ENCODE measurements around the gene C2orf49.

DNA sequence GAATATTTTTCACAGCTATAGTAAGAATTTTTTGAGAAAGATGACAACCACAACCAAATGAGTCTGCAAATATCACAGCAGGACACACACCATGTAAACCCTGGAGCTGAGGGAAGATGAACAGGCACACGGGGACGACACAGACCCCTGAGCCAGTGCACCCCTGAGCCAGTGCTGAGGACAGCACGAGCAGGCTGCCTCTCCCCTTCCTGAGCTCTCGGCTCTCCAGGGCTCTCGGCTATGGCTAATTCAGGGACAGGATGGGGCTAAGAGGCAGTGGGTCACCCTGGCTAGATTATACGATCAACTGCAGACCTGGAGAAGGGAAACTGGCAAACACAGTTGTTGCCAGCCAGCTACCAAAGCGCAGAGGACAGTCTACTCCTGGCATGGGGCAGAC lies 49.2 kb upstream of the C2orf49 start:
- TF ChIP-seq TAF1 (IDR thresholded peaks at IDR 0.05; ENCODE audit: borderline replicate concordance, low read depth, low read length) = no peak
- TF ChIP-seq POLR2AphosphoS5 (IDR thresholded peaks at IDR 0.05; ENCODE audit: low read depth, low read length) = no peak

Measured in GM12892 (cell line).